GM18505 (cell line): Measurements from ENCODE around the gene LARP1.

Experiments used
- ATAC-seq: cut with Tn5 transposase; IDR thresholded peaks from one replicate; pipeline ENCODE4 v1.9.1; 2021; ENCODE audit not compliant: unreplicated experiment
- POLR2A ChIP-seq: IDR thresholded peaks from 4 replicates; pipeline ENCODE4 v1.6.1; 2011; ENCODE audit warnings: borderline replicate concordance; ENCODE audit not compliant: insufficient read depth, insufficient read length; ENCODE audit errors: extremely low read depth

Gene LARP1

DNA sequence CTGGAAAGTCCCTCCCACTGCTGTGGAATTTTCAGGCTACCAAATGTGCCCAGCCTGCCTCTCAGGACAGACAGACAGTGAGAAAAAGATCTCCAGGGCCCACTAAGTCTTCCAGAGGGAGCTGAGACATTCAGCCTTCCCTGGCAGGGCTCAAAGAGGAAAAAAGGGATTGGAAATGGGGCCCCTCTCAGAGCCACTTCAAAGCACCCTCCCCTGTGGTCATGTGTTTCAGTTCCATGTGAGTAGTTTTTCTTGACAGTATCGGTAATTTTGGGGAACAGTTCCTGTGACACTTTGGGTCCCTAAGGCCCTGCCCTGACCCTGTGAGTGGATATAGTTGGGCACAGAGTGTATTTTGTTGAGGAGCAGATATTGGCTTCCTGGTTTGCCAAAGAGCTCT, 25.0 kb downstream of the LARP1 start:
- peak; percentile 43 for ATAC-seq
- no peak for TF ChIP-seq POLR2A

DNA sequence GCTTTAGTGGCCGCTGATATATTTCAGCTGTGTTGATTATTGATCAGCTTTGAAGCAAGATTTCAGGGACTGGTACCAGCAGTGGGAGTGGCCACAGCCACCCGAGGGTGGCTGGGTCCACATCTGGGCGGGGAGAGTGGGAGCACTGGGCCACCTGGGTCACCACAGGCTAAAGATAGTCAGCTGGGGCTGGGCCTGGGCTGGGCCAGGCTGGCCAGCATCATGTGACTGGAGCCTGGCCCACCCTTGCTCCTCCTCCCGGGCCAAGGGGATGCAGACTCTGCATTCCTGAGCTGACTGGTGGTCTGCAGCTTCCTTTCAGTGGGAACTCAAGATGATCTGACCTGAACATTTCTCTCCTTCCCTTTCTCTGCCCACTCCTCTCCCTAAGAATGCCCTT, 27.1 kb downstream of the LARP1 start:
- TF ChIP-seq POLR2A: no peak
- ATAC-seq: no peak

DNA sequence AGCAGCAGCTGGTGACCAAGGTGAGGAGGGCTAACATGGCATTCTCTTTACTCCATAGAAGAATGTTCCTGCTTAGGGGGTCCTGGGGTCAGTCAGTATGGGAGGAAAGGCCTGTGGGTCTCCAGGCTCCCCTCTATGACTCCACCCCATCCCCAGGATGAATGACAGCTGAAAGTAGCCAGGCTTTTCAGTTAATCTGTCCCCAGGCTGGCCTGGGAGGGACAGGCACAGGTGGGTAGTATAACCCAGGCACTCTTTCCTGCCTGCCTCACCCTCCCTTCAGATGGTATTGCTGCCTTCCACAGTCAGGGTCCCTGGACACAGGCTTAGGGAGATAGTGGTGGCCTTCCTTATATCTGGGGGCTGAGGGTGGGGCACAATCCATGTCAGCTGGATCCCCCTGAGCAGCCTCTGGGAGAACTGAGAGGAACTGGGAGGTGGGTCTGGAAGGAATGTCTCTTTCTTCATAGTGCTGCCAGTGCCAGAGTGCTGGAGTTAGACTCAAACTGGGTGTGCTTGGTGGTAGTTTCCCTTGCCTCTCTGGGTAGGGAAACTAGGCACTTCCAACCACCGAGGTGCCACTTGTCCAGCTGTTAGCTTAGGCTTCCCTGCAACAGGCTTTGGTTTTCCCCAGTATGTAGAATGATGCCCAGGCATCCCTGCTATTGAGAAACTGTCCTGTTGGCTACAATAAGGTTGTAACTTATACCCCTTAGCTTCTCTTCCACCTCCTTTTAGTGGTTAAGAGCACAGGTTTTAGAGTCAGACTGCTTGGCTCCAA, 27.8 kb downstream of the LARP1 start:
- ATAC-seq: no peak
- no peak for TF ChIP-seq POLR2A

DNA sequence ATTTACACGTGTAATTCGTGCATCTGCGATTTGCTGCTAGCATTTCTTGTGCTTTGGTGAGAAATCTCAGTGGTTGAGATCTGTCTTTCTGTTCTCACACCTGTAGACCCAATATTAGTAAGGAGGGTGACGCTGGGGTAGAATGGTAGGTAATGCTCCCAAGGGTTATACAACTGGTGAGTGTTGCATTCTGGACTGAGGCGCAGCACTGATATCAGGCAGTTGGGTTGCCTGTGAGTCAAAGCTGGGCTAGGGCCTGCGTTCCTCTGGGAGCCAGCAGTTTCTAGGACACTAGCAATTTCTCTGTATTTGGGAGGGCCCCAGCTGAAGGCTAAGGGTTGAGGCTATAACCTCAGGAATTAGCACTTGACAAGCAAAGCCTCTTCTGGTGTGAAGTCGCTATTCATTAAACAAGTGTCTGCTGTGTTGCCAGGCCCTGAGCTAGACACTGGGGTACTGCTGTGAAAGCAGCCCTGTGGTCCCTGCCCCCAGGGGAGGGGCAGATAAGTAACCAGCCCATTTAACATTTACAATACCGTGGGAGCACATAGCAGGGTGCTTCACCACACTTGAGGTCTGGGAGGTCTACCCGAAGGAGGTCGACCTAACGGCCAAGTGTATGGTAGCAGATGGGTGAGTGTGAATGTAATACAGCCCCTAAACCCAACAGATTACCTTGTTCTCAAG, 28.7 kb downstream of the LARP1 start:
- TF ChIP-seq POLR2A: peak; percentile 11
- no peak for ATAC-seq

DNA sequence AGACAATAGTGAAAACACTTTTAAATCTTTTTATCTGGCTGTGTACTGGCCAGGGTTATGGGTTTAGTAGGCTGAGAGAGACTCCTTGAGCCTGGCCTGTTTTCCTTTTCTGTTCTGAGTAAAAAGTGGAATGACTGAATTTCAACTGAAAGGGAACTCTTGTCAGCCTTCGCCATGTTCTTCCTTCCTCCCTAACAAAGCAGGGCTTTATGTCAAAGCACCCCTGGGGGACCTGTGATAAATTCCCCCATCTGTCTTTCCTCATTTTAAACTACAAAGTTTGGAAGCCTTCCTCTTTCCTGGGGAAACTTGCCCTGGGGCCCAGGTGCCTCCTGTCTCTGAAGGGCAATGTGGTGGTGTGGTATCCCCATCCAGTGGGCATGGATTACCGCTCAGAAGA, 29.7 kb downstream of the LARP1 start:
- no peak for ATAC-seq
- TF ChIP-seq POLR2A: no peak

DNA sequence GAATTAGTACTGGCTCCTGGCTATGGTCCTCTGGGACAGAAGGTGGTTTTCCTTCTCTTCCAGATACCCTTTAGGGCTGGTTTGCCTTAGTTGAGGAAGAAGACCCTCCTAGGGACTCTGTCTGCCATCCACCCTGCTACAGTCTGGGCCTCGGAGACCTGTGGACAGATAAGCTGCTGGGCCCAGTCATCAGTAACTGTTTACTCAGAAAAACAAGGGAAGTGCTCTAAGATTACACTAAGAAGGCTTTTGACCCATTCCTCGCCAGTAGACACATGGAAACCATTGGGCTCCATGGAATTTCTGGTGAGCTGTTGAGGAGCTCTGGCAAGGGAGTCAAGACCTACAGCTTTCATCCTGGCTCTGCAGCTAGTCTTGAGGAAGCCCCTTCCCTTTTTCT, 31.2 kb downstream of the LARP1 start:
- TF ChIP-seq POLR2A: no peak
- ATAC-seq: no peak

DNA sequence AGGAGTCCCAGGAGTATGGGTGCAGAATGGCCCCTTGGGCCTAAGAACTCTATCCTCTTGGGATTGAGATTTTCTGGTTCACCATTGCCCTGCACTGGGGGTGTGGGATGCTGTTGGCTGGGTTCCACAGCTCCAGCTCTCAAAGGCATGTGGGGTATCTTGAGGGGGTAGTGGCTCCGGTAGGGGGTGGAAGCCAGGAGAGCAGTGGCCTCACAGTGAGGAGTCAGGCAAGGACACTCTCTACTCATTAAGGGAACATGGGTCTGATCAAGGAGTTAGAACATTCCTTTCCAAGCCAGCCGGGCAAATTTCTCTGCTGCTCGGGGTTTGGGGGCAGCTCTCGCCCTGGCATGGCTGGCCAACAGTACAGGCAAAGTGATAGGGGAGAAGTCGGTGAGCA, 33.0 kb downstream of the LARP1 start:
- no peak for TF ChIP-seq POLR2A
- no peak for ATAC-seq

DNA sequence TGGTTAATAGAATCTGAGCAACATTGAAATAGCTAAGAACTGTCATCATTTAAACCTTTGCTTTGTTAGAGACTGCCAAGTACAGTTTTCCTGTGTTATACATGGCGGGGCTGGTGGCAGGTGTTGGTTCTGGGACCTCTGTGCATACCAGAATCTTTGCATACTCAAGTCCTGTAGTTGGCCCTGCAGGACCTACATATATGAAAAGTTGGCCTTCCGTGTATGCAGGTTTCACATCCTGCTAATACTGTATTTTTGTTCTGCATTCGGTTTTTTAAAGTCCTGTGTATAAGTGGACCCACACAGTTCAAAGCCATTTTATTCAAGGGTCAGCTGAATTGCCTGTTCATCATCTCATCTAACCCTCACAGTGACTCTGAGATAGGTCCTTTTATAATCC, 36.4 kb downstream of the LARP1 start:
- no peak for TF ChIP-seq POLR2A
- ATAC-seq: peak; percentile 65

DNA sequence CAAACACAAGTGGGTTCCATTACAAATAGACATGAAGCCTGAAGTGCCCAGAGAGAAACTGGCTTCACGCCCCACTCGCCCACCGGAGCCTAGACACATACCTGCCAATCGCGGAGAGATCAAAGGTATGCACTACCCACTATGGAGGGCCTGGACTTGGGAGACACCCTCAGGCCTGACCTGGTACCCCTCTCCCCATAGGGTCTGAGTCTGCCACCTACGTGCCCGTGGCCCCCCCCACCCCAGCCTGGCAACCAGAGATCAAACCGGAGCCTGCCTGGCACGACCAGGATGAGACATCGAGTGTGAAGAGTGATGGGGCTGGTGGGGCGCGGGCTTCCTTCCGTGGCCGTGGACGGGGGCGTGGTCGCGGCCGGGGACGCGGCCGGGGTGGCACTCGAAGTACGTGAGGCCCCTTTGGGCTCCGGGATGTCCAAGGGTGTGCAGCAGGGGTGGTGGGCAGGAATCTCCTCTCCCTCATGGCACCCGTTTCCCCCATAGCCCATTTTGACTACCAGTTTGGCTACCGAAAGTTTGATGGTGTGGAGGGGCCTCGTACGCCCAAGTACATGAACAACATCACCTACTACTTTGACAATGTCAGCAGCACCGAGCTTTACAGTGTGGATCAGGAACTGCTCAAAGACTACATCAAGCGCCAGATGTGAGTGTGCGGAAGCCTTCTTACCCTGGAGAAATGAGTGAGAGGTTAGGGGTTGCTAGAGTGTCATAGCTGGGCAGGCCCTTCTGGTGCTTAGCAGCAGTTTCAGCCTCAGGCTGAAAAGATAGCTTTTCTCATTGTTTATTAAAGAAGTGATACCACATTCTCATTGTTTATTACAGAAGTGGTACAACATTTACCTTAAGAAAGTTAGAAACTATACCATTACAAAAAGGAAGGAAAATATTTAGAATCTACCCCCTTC, 38.7 kb downstream of the LARP1 start:
- TF ChIP-seq POLR2A: no peak
- no peak for ATAC-seq

DNA sequence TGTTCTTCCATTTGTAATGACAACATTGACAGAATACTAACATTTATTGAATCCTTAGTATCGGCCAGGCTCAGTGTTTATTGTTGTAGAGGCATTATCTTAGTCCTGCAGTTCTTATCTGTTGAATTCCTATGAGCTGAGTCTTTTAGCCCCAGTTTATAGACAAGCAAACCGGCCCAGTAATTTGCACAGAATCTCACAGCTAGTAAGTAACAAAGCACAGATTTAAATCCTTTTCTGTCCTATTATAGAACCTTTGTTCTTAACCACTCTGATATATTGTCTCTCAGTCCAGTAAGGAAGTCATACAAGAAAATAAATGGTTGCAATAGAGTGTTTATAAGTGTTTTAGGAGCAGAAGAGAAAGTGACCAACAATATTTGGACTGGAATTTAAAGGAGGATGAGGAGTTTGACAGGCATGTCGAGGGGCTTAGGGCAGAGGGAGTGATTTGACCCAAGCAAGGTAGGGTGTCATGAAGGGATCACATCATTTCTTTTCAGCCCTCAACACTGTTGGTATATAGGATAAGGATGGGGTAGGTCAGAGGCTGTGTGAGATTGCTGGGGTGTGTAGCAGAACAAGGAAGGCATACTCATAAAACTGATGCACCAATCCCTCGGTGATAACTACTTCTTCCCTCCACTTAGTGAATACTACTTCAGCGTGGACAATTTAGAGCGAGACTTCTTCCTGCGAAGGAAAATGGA, 39.5 kb downstream of the LARP1 start:
- no peak for ATAC-seq
- no peak for TF ChIP-seq POLR2A

DNA sequence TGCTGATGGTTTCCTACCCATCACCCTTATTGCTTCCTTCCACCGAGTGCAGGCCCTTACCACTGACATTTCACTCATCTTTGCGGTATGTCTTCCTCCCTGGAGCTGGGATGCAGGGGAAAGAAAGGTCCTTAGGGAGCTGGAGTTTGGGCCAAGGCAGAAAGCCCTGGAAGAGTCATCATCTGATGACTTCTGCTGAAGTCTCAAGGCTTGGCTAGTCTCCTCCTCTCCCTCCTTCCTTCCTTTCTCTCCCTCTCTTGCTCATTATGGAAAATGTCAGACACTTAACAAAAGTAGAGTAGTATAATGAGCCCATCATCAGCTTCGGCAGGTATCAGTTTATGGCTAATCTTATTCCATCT, 40.0 kb downstream of the LARP1 start:
- no peak for TF ChIP-seq POLR2A
- no peak for ATAC-seq

DNA sequence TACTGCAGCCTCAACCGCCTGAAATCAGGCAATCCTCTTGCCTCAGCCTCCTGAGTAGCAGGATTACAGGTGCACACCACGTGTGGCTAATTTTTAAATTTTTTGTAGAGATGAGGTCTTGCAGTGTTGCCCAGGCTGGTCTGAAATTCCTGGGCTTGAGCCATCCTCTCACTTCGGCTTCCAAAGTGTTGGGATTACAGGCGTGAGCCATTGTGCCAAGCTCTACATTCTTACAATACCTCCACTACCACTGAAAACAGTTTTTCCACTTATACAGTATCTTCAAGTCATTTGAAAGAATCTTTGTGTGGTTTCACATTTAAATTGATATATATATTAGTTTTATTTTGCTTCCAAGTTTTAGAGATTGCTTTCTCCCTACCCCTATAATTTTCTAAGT, 42.6 kb downstream of the LARP1 start:
- ATAC-seq: no peak
- no peak for TF ChIP-seq POLR2A

DNA sequence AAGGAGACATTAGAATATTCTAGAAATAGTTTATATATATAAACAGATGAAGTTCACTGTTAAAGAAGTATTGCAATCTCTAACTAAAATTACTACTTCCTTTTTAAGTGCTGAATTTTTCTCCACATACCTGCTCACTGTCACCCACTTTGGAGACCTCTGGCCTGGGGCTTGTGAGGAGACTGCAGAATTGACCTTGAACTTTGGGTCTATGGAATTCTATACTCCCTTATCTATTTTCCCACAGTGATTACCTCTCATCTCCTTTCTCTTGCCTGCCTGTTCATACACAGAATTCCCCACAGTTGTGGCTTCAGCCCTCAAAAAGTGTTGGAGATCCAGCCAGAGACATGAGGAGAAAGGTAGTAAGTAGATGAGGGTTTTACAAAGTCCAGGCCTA, 45.4 kb downstream of the LARP1 start:
- TF ChIP-seq POLR2A: no peak
- ATAC-seq: no peak
